ENCODE data around the gene ASTE1. TPM values are rescaled to one million over a fixed set of nuclear protein-coding genes. Genes with fewer than 3 reads are reported as not detected.

Gene ASTE1
- total and polyA plus RNA-seq, 9 of the 15 experiments (the other 6 are each of a cell fraction or from before 2014, with no cell fraction given), result 3.5 to 12.1 (median 6.9) TPM

DNA sequence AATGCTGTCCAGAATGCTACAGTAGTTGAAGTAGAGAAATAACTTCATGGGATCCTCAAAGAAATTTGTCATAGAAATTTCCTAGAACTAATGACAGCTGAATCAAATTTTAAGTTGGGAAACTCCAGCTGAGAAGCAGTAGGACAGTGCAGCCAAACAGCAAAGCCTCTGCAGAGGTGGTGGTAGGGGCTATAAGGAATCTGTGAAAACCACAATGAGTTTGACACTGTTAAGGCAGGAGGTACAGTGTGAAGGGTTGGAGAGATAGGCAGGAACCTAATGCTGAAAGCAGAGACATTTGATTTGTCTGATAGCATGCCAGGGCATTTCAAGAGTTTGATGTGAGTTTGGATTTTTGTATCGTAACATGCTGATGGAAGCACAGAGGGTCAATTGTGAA lies 22.0 kb downstream of the ASTE1 start:
- Histone ChIP-seq H3K27me3 (ENCODE audit: control insufficient read depth in 2 of 2, insufficient read depth in 2 of 2, low read length in 2 of 2) (no peaks in the 10 kb centered on the region), H2AFZ (ENCODE audit: low read depth, low read length) (no peak overlapping the region), H3K4me3 (no peak overlapping the region), H3K9me1 (ENCODE audit: control insufficient read depth, insufficient read depth, low read length) (no peaks in the 10 kb centered on the region), H3K36me3 (ENCODE audit: control insufficient read depth, insufficient read depth, low read length) (peaks cover 31% of the 10 kb centered on the region), H4K20me1 (replicated peaks; ENCODE audit: control insufficient read depth, insufficient read depth, low read length) (no peaks in the 10 kb centered on the region), H3K9me3 (replicated peaks; ENCODE audit: control insufficient read depth, insufficient read depth, low read depth, low read length) (no peaks in the 10 kb centered on the region), H3K4me2 (ENCODE audit: insufficient read depth, low read length) (no peak overlapping the region), H3K9ac (ENCODE audit: insufficient read depth in 1 of 2, low read depth in 2 of 2, low read length in 2 of 2) (no peak overlapping the region), H3K79me2 (ENCODE audit: control insufficient read depth, insufficient read depth, low read length) (no peaks in the 10 kb centered on the region), H3K27ac (ENCODE audit: extremely low read depth, low read depth, low read length) (no peak overlapping the region), H3K4me1 (replicated peaks in 1 of 2; ENCODE audit: control insufficient read depth in 2 of 2, insufficient read depth in 2 of 2, low read length in 2 of 2) (no peaks in the 10 kb centered on the region)
- ChIA-PET CTCF (ENCODE audit: low intra/inter-chr PET ratio) (no interaction called here), POLR2A (no interaction called here)
- intact Hi-C loops (cut with micrococcal nuclease) (no loop called here), in situ Hi-C loops (cut with MboI) (no loop called here)
- 100% methylated on average over 1 of the region's 1 CpG for WGBS (ENCODE audit: insufficient coverage, low coverage, missing lambda C conversion rate)
- DNase-seq (ENCODE audit: extremely low read depth in 1 of 4, low spot score in 3 of 4), result no peak
- ATAC-seq, result no peak
- FAIRE-seq, result no peak
- BruUV-seq (replicated peaks), result no TSS peak
- TF ChIP-seq JUN (IDR thresholded peaks at IDR 0.05; ENCODE audit: borderline replicate concordance, low read depth, low read length), result no peak
- TF ChIP-seq JUN (CRISPR knock-in tag; IDR thresholded peaks at IDR 0.05; ENCODE audit: borderline replicate concordance), result no peak
- TF ChIP-seq ZNF436 (CRISPR knock-in tag; IDR thresholded peaks at IDR 0.05), result no peak
- TF ChIP-seq CEBPG (CRISPR knock-in tag; IDR thresholded peaks at IDR 0.05), result no peak
- TF ChIP-seq CEBPG (tag; conservative IDR thresholded peaks at IDR 0.05 in 1 of 2, IDR thresholded peaks at IDR 0.05 in 1 of 2), result no peak
- TF ChIP-seq, protein P1, sequence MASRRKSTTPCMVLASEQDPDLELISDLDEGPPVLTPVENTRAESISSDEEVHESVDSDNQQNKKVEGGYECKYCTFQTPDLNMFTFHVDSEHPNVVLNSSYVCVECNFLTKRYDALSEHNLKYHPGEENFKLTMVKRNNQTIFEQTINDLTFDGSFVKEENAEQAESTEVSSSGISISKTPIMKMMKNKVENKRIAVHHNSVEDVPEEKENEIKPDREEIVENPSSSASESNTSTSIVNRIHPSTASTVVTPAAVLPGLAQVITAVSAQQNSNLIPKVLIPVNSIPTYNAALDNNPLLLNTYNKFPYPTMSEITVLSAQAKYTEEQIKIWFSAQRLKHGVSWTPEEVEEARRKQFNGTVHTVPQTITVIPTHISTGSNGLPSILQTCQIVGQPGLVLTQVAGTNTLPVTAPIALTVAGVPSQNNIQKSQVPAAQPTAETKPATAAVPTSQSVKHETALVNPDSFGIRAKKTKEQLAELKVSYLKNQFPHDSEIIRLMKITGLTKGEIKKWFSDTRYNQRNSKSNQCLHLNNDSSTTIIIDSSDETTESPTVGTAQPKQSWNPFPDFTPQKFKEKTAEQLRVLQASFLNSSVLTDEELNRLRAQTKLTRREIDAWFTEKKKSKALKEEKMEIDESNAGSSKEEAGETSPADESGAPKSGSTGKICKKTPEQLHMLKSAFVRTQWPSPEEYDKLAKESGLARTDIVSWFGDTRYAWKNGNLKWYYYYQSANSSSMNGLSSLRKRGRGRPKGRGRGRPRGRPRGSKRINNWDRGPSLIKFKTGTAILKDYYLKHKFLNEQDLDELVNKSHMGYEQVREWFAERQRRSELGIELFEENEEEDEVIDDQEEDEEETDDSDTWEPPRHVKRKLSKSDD (conservative IDR thresholded peaks at IDR 0.05; ENCODE audit: low read length), result no peak
- TF ChIP-seq PHF8 (IDR thresholded peaks at IDR 0.05; ENCODE audit: borderline replicate concordance, low read length), result no peak
- TF ChIP-seq, protein P2, sequence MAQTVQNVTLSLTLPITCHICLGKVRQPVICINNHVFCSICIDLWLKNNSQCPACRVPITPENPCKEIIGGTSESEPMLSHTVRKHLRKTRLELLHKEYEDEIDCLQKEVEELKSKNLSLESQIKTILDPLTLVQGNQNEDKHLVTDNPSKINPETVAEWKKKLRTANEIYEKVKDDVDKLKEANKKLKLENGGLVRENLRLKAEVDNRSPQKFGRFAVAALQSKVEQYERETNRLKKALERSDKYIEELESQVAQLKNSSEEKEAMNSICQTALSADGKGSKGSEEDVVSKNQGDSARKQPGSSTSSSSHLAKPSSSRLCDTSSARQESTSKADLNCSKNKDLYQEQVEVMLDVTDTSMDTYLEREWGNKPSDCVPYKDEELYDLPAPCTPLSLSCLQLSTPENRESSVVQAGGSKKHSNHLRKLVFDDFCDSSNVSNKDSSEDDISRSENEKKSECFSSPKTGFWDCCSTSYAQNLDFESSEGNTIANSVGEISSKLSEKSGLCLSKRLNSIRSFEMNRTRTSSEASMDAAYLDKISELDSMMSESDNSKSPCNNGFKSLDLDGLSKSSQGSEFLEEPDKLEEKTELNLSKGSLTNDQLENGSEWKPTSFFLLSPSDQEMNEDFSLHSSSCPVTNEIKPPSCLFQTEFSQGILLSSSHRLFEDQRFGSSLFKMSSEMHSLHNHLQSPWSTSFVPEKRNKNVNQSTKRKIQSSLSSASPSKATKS (CRISPR knock-in tag; IDR thresholded peaks at IDR 0.05), result no peak
- no peak for TF ChIP-seq NFE2 (IDR thresholded peaks at IDR 0.05; ENCODE audit: low read depth)
- TF ChIP-seq HNRNPL (IDR thresholded peaks at IDR 0.05; ENCODE audit: low read depth, low read length), result no peak
- TF ChIP-seq EP300 (IDR thresholded peaks at IDR 0.05; ENCODE audit: low read length), result no peak
- TF ChIP-seq NCOA4 (IDR thresholded peaks at IDR 0.05; ENCODE audit: partially characterized antibody), result no peak
- no peak for TF ChIP-seq MCM5 (IDR thresholded peaks at IDR 0.05; ENCODE audit: low read depth)

Measured in K562 (cell line).